Stimulated activated naive CD4-positive, alpha-beta T cell (primary cell): ENCODE measurements around the gene NDUFV1.
"Not testable (repeated sequence)": the region's sequence is repeated elsewhere in the genome, so short reads cannot be mapped to it uniquely, and the experiment has no call there.

ENCODE experiments used
- DNase-seq, 6 experiments: peaks; one replicate each; lab custom pipeline; 2025; lab: John Stamatoyannopoulos, UW

The NDUFV1 gene

GRCh38 chr11:67606492-67607295 lies at the start of gene NDUFV1:
TSS of gene NDUFV1 (plus strand) at chr11:67606936. CDS start at chr11:67607005, 69 bp downstream.
- peak; percentile 88 to 95 (median 92) for DNase-seq

GRCh38 chr11:67558084-67558772 lies 48.5 kb upstream of the NDUFV1 start:
- DNase-seq: no peak

- no peak for DNase-seq
These were observed 44.6 kb upstream of the NDUFV1 start for GRCh38 chr11:67561971-67562619.

- DNase-seq: no peak
These were observed 43.6 kb upstream of the NDUFV1 start for GRCh38 chr11:67562963-67563704.

GRCh38 chr11:67563705-67564114 lies 43.0 kb upstream of the NDUFV1 start:
- DNase-seq: not testable (repeated sequence)

- DNase-seq: no peak
These were observed 42.5 kb upstream of the NDUFV1 start for GRCh38 chr11:67564230-67564629.

- DNase-seq: no peak
These were observed 35.3 kb upstream of the NDUFV1 start for GRCh38 chr11:67571443-67571842.

GRCh38 chr11:67572305-67572704 lies 34.4 kb upstream of the NDUFV1 start:
- no peak for DNase-seq

GRCh38 chr11:67572747-67573419 lies 33.9 kb upstream of the NDUFV1 start:
- DNase-seq: peak in 1 of 6 experiments; percentile 7

- DNase-seq: no peak
These were observed 31.8 kb upstream of the NDUFV1 start for GRCh38 chr11:67574938-67575337.

- DNase-seq: no peak
These were observed 29.8 kb upstream of the NDUFV1 start for GRCh38 chr11:67576735-67577475.

- no peak for DNase-seq
These were observed 28.8 kb upstream of the NDUFV1 start for GRCh38 chr11:67577951-67578350.

GRCh38 chr11:67581469-67581868 lies 25.3 kb upstream of the NDUFV1 start:
- DNase-seq: no peak

GRCh38 chr11:67582011-67582410 lies 24.7 kb upstream of the NDUFV1 start:
- DNase-seq: no peak

- peak; percentile 26 to 69 (median 62) for DNase-seq
These were observed 23.2 kb upstream of the NDUFV1 start, which contains the start of gene GSTP1 for GRCh38 chr11:67583247-67584204. TSS of gene GSTP1 (plus strand) at chr11:67583812. CDS start at chr11:67583844, 32 bp downstream.

GRCh38 chr11:67584205-67584880 lies 22.4 kb upstream of the NDUFV1 start:
- peak in 3 of 6 experiments; percentile 22 to 50 (median 43) for DNase-seq

- DNase-seq: peak in 2 of 6 experiments; percentile 15 to 37
These were observed 21.6 kb upstream of the NDUFV1 start for GRCh38 chr11:67584881-67585873.
